DND-41 (cell line): Measurements from ENCODE around the gene SWAP70.
"Not testable (repeated sequence)": the region's sequence is repeated elsewhere in the genome, so short reads cannot be mapped to it uniquely, and the experiment has no call there.

Experiments
- ATAC-seq: fragments of 200-7000 bp; cut with Tn5 transposase; 3 replicates; pipeline ENCODE4 v1.9.1; 2021; ENCODE audit warnings: low read depth; ENCODE audit not compliant: insufficient read depth
- DNase-seq: peaks from one replicate; pipeline ENCODE4 v3.0.0-alpha.2; 2020
- H2AFZ ChIP-seq: 2 replicates; pipeline ENCODE4 v1.6.0; 2012; ENCODE audit warnings: low read depth, low read length
- H3K27ac ChIP-seq: 2 replicates; pipeline ENCODE4 v1.5.1; 2012; ENCODE audit warnings: low read length, inconsistent platforms
- H3K27me3 ChIP-seq: fragments of 200-600 bp; sonication (generic); 2 replicates; pipeline ENCODE4 v1.6.0; 2012; ENCODE audit warnings: low read length, mild to moderate bottlenecking, inconsistent platforms; ENCODE audit not compliant: insufficient read depth, poor library complexity
- H3K36me3 ChIP-seq: 2 replicates; pipeline ENCODE4 v1.5.1; 2012; ENCODE audit warnings: low read length, inconsistent platforms; ENCODE audit not compliant: insufficient read depth
- H3K4me1 ChIP-seq: 2 replicates; pipeline ENCODE4 v1.5.1; 2012; ENCODE audit warnings: mild to moderate bottlenecking, low read length; ENCODE audit not compliant: insufficient read depth
- H3K4me2 ChIP-seq: 2 replicates; pipeline ENCODE4 v1.6.0; 2012; ENCODE audit warnings: mild to moderate bottlenecking, moderate library complexity, low read length, inconsistent platforms; ENCODE audit not compliant: insufficient read depth
- H3K4me3 ChIP-seq, 2 experiments: fragments of 200-600 bp in 1 of 2; shearing (Covaris generic) in 1 of 2; 2 replicates each; pipeline ENCODE4 v1.5.1; 2012 to 2016; ENCODE audit warnings: inconsistent platforms in 2 of 2, low read length in 2 of 2, mild to moderate bottlenecking in 2 of 2, low read depth in 1 of 2, moderate library complexity in 1 of 2
- H3K79me2 ChIP-seq: 2 replicates; pipeline ENCODE4 v1.6.0; 2012; ENCODE audit warnings: low read length, inconsistent platforms; ENCODE audit not compliant: insufficient read depth
- H3K9ac ChIP-seq: 2 replicates; pipeline ENCODE4 v1.6.0; 2012; ENCODE audit warnings: low read depth, mild to moderate bottlenecking, inconsistent platforms, low read length, moderate library complexity
- H3K9me3 ChIP-seq: 2 replicates; pipeline ENCODE4 v1.5.1; 2012; ENCODE audit warnings: low read length, moderate library complexity, mild to moderate bottlenecking, inconsistent platforms; ENCODE audit not compliant: insufficient read depth, severe bottlenecking
- H4K20me1 ChIP-seq: 2 replicates; pipeline ENCODE4 v1.6.0; 2012; ENCODE audit warnings: low read length; ENCODE audit not compliant: insufficient read depth
- EZH2 ChIP-seq: IDR thresholded peaks from 3 replicates; pipeline ENCODE4 v1.6.1; 2012; ENCODE audit warnings: borderline replicate concordance, low read depth, mild to moderate bottlenecking, moderate library complexity, low read length, inconsistent platforms; ENCODE audit not compliant: severe bottlenecking
- TF ChIP-seq, protein P1 (sequence below): IDR thresholded peaks from 2 replicates; pipeline ENCODE4 v1.5.1; 2012; ENCODE audit warnings: borderline replicate concordance, low read length, moderate library complexity, mild to moderate bottlenecking; ENCODE audit not compliant: poor library complexity, severe bottlenecking; ENCODE audit errors: extremely low read depth

SWAP70 gene

DNA sequence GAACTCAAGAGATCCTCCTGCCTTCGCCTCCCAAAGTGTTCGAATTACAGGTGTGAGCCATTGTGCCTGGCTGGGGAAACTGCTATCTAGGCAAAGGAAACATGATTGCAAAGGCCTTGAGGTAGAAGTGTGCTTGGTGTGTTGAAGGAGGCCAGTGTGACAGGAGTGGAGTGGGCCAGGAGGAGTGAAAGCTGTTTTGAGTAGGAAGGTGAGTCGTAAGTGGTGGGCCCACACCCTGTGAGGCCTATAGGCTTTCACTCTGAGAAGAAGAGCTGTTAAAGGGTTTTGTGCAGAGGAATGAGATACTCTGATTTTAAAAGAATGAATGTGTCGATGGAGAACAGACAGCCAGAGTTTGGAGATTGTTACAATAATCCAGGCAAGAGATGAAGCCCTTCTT, 47.0 kb upstream of the SWAP70 start:
- no peak overlapping the region for H3K27ac ChIP-seq
- no peak overlapping the region for H3K9ac ChIP-seq
- no peaks in the 10 kb centered on the region for H4K20me1 ChIP-seq
- no peaks in the 10 kb centered on the region for H3K79me2 ChIP-seq
- H3K9me3 ChIP-seq: no peaks in the 10 kb centered on the region
- ATAC-seq: no peak
- no peak overlapping the region for H3K4me3 ChIP-seq
- no peak overlapping the region for H2AFZ ChIP-seq
- no peaks in the 10 kb centered on the region for H3K27me3 ChIP-seq
- peaks cover 28% of the 10 kb centered on the region for H3K4me1 ChIP-seq
- no peak overlapping the region for H3K4me2 ChIP-seq
- no peak for DNase-seq
- H3K36me3 ChIP-seq: no peaks in the 10 kb centered on the region
- no peak for TF ChIP-seq EZH2
- TF ChIP-seq, protein P1, sequence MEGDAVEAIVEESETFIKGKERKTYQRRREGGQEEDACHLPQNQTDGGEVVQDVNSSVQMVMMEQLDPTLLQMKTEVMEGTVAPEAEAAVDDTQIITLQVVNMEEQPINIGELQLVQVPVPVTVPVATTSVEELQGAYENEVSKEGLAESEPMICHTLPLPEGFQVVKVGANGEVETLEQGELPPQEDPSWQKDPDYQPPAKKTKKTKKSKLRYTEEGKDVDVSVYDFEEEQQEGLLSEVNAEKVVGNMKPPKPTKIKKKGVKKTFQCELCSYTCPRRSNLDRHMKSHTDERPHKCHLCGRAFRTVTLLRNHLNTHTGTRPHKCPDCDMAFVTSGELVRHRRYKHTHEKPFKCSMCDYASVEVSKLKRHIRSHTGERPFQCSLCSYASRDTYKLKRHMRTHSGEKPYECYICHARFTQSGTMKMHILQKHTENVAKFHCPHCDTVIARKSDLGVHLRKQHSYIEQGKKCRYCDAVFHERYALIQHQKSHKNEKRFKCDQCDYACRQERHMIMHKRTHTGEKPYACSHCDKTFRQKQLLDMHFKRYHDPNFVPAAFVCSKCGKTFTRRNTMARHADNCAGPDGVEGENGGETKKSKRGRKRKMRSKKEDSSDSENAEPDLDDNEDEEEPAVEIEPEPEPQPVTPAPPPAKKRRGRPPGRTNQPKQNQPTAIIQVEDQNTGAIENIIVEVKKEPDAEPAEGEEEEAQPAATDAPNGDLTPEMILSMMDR: no peak

DNA sequence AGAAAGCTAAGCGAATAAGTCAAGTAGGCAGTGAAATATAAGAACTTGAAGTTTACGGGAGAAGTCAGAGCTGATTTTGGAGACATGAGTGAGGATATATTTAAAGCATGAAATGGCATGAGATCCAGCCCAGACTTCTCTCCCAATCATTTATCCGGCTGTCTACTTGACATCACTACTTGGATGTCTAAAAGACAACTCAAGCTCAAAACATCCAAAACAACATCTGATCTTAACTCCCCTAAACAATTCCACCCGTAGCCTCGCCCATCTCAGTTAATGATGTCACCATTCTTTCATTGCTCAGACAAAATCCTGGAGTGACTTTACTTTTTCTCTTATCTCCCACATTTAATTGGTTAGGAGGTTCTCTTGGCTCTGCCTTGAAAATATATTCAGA, 45.9 kb upstream of the SWAP70 start:
- no peaks in the 10 kb centered on the region for H4K20me1 ChIP-seq
- H3K27me3 ChIP-seq: no peaks in the 10 kb centered on the region
- H3K4me1 ChIP-seq: peaks cover 19% of the 10 kb centered on the region
- no peak overlapping the region for H2AFZ ChIP-seq
- no peaks in the 10 kb centered on the region for H3K36me3 ChIP-seq
- H3K4me2 ChIP-seq: no peak overlapping the region
- no peak overlapping the region for H3K9ac ChIP-seq
- no peak overlapping the region for H3K27ac ChIP-seq
- no peaks in the 10 kb centered on the region for H3K79me2 ChIP-seq
- no peak overlapping the region for H3K4me3 ChIP-seq
- ATAC-seq (no peak), DNase-seq (no peak)
- H3K9me3 ChIP-seq: no peaks in the 10 kb centered on the region
- TF ChIP-seq, protein P1: no peak
- TF ChIP-seq EZH2: no peak

DNA sequence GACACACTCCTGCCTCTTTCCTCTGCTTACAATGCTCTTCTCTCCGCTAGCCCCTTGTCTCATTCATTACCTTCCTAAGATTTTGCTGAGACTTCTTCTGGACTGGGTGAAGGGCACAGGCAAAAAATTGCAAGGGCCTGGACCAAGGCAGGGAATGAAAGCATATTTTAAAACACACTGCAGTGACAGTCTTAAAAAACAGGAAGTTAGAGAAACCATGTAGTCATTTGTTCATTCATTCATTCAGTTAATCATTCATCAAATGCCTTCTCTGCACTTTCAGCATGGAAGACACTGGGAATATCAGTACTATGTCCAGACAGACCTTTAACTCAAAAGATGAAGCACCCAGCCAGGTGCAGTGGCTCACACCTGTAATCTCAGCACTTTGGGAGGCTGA, 44.9 kb upstream of the SWAP70 start:
- no peaks in the 10 kb centered on the region for H4K20me1 ChIP-seq
- H3K27ac ChIP-seq: no peak overlapping the region
- H3K36me3 ChIP-seq: no peaks in the 10 kb centered on the region
- H3K9ac ChIP-seq: no peak overlapping the region
- H3K4me1 ChIP-seq: peaks cover 8% of the 10 kb centered on the region
- H3K79me2 ChIP-seq: no peaks in the 10 kb centered on the region
- no peak overlapping the region for H2AFZ ChIP-seq
- no peak for ATAC-seq
- DNase-seq: no peak
- TF ChIP-seq EZH2: no peak
- TF ChIP-seq, protein P1: no peak
- H3K4me2 ChIP-seq: no peak overlapping the region
- H3K4me3 ChIP-seq: no peak overlapping the region
- no peaks in the 10 kb centered on the region for H3K27me3 ChIP-seq
- no peaks in the 10 kb centered on the region for H3K9me3 ChIP-seq

DNA sequence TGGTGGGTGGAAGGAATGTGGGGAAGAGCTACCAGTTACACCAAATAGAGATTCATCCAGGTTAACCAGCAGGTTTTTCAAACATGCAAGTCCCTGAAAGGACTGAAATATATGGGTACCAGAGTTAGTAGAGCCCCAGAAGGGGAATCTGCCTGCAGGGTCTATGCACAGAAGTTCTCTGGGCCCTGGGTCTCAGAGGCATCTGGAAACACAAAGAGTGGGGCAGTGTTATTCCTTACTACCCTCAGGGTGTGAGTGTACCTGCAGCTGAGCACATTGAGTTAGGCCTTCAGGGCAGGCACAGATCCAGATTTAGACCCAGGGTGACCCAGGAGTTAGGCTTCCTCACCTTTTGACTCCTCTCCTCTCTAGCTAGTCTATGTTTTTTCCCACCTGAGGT, 43.9 kb upstream of the SWAP70 start:
- TF ChIP-seq, protein P1: no peak
- no peak for TF ChIP-seq EZH2
- no peak for DNase-seq
- H3K4me3 ChIP-seq: no peak overlapping the region
- H3K4me1 ChIP-seq: no peaks in the 10 kb centered on the region
- H3K27me3 ChIP-seq: no peaks in the 10 kb centered on the region
- no peak overlapping the region for H3K4me2 ChIP-seq
- no peak overlapping the region for H2AFZ ChIP-seq
- no peak overlapping the region for H3K9ac ChIP-seq
- no peaks in the 10 kb centered on the region for H3K79me2 ChIP-seq
- H3K36me3 ChIP-seq: no peaks in the 10 kb centered on the region
- H4K20me1 ChIP-seq: no peaks in the 10 kb centered on the region
- H3K27ac ChIP-seq: no peak overlapping the region
- no peaks in the 10 kb centered on the region for H3K9me3 ChIP-seq
- ATAC-seq: no peak

DNA sequence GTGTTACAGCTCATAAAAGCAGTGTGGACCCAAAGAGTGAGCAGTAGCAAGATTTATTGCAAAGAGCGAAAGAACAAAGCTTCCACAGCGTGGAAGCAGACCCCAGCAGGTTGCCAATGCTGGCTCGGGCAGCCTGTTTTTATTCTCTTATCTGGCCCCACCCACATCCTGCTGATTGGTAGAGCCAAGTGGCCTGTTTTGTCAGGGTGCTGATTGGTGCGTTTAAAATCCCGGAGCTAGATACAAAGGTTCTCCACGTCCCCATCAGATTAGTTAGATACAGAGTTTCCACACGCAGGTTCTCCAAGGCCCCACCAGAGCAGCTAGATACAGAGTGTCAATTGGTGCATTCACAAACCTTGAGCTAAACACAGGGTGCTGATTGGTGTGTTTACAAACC, 41.5 kb upstream of the SWAP70 start:
- H3K9ac ChIP-seq, ATAC-seq, H3K4me3 ChIP-seq, H3K9me3 ChIP-seq, H3K36me3 ChIP-seq, H3K27ac ChIP-seq, H3K79me2 ChIP-seq, H3K27me3 ChIP-seq, H4K20me1 ChIP-seq, DNase-seq, H2AFZ ChIP-seq, H3K4me2 ChIP-seq, H3K4me1 ChIP-seq: not testable (repeated sequence)
